ENCODE results near the gene PHF23.

Gene PHF23

GRCh38 chr17:7237266-7237760, 1.9 kb downstream of the PHF23 start:
- Histone ChIP-seq H3K9me2 (replicated peaks; ENCODE audit: low read depth, low read length) (no peaks in the 10 kb centered on the region), H4K20me1 (ENCODE audit: insufficient read depth, low read length, poor library complexity, severe bottlenecking) (peaks cover 38% of the 10 kb centered on the region), H3F3A (ENCODE audit: low read depth) (peaks cover 9% of the 10 kb centered on the region), H3K36me3 (ENCODE audit: insufficient read depth, low read length) (peaks cover 18% of the 10 kb centered on the region; the same call in 1 of the 2 replicates), H3K9me3 (ENCODE audit: insufficient read depth, low read depth, low read length) (no peaks in the 10 kb centered on the region), H2AFZ (ENCODE audit: low read length) (no peak overlapping the region), H3K79me2 (ENCODE audit: insufficient read depth, low read length) (peaks cover 81% of the 10 kb centered on the region), H3K4me3 (ENCODE audit: low read length, poor library complexity, severe bottlenecking) (peak overlapping the region; percentile 96), H3K27me3 (ENCODE audit: insufficient read depth, low read length, poor library complexity, severe bottlenecking) (peaks cover 5% of the 10 kb centered on the region), H3K9ac (ENCODE audit: low read depth, low read length, poor library complexity, severe bottlenecking) (peak overlapping the region; percentile 98), H3K4me1 (ENCODE audit: insufficient read depth, low read length, poor library complexity, severe bottlenecking) (peaks cover 40% of the 10 kb centered on the region), H3K4me2 (ENCODE audit: low read depth, low read length, poor library complexity, severe bottlenecking) (peak overlapping the region; percentile 72)
- TF ChIP-seq EZH2phosphoT487 (IDR thresholded peaks at IDR 0.05; ENCODE audit: borderline replicate concordance) (no peak), CTCF (conservative IDR thresholded peaks at IDR 0.05; ENCODE audit: low read length) (no peak)

- H3F3A ChIP-seq (ENCODE audit: low read depth) = peaks cover 9% of the 10 kb centered on the region
- no peaks in the 10 kb centered on the region for H3K9me2 ChIP-seq (replicated peaks; ENCODE audit: low read depth, low read length)
- no peak overlapping the region for H2AFZ ChIP-seq (ENCODE audit: low read length)
- peak overlapping the region; percentile 98 for H3K9ac ChIP-seq (ENCODE audit: low read depth, low read length, poor library complexity, severe bottlenecking)
- peaks cover 45% of the 10 kb centered on the region for H3K4me1 ChIP-seq (ENCODE audit: insufficient read depth, low read length, poor library complexity, severe bottlenecking)
- peaks cover 5% of the 10 kb centered on the region for H3K27me3 ChIP-seq (ENCODE audit: insufficient read depth, low read length, poor library complexity, severe bottlenecking)
- H3K79me2 ChIP-seq (ENCODE audit: insufficient read depth, low read length) = peaks cover 82% of the 10 kb centered on the region
- peaks cover 18% of the 10 kb centered on the region; the same call in 1 of the 2 replicates for H3K36me3 ChIP-seq (ENCODE audit: insufficient read depth, low read length)
- H3K4me3 ChIP-seq (ENCODE audit: low read length, poor library complexity, severe bottlenecking) = peak overlapping the region; percentile 96
- no peaks in the 10 kb centered on the region for H3K9me3 ChIP-seq (ENCODE audit: insufficient read depth, low read depth, low read length)
- H4K20me1 ChIP-seq (ENCODE audit: insufficient read depth, low read length, poor library complexity, severe bottlenecking) = peaks cover 43% of the 10 kb centered on the region
- H3K4me2 ChIP-seq (ENCODE audit: low read depth, low read length, poor library complexity, severe bottlenecking) = peak overlapping the region; percentile 72
- TF ChIP-seq CTCF (conservative IDR thresholded peaks at IDR 0.05; ENCODE audit: low read length) (no peak), EZH2phosphoT487 (IDR thresholded peaks at IDR 0.05; ENCODE audit: borderline replicate concordance) (no peak)
These were observed 2.4 kb downstream of the PHF23 start for GRCh38 chr17:7236808-7237207.

GRCh38 chr17:7235693-7236665, 3.3 kb downstream of the PHF23 start:
- Histone ChIP-seq H3K9ac (ENCODE audit: low read depth, low read length, poor library complexity, severe bottlenecking) (no peak overlapping the region), H3K27me3 (ENCODE audit: insufficient read depth, low read length, poor library complexity, severe bottlenecking) (peaks cover 5% of the 10 kb centered on the region), H3K79me2 (ENCODE audit: insufficient read depth, low read length) (peaks cover 82% of the 10 kb centered on the region), H2AFZ (ENCODE audit: low read length) (no peak overlapping the region), H3K4me3 (ENCODE audit: low read length, poor library complexity, severe bottlenecking) (no peak overlapping the region), H3K9me3 (ENCODE audit: insufficient read depth, low read depth, low read length) (no peaks in the 10 kb centered on the region), H3F3A (ENCODE audit: low read depth) (peaks cover 9% of the 10 kb centered on the region), H3K9me2 (replicated peaks; ENCODE audit: low read depth, low read length) (no peaks in the 10 kb centered on the region), H3K36me3 (ENCODE audit: insufficient read depth, low read length) (peaks cover 18% of the 10 kb centered on the region; the same call in 1 of the 2 replicates), H3K4me2 (ENCODE audit: low read depth, low read length, poor library complexity, severe bottlenecking) (no peak overlapping the region), H4K20me1 (ENCODE audit: insufficient read depth, low read length, poor library complexity, severe bottlenecking) (peaks cover 44% of the 10 kb centered on the region), H3K4me1 (ENCODE audit: insufficient read depth, low read length, poor library complexity, severe bottlenecking) (peaks cover 43% of the 10 kb centered on the region)
- TF ChIP-seq CTCF (conservative IDR thresholded peaks at IDR 0.05; ENCODE audit: low read length) = no peak
- no peak for TF ChIP-seq EZH2phosphoT487 (IDR thresholded peaks at IDR 0.05; ENCODE audit: borderline replicate concordance)
